SKM-1 (cell line): ENCODE results near the gene PNPT1.
"Not testable (repeated sequence)": the region's sequence is repeated elsewhere in the genome, so short reads cannot be mapped to it uniquely, and the experiment has no call there.

Experiments
- DNase-seq: peaks from one replicate; lab custom pipeline; 2025; ENCODE audit not compliant: unreplicated experiment; lab: John Stamatoyannopoulos, UW

Gene PNPT1

GRCh38 chr2:55598056-55598795 is 95.4 kb downstream of the PNPT1 start:
- DNase-seq: no peak

GRCh38 chr2:55596795-55597194 is 96.8 kb downstream of the PNPT1 start:
- not testable (repeated sequence) for DNase-seq

- no peak for DNase-seq
These were observed 98.1 kb downstream of the PNPT1 start for GRCh38 chr2:55595536-55595935.

DNA sequence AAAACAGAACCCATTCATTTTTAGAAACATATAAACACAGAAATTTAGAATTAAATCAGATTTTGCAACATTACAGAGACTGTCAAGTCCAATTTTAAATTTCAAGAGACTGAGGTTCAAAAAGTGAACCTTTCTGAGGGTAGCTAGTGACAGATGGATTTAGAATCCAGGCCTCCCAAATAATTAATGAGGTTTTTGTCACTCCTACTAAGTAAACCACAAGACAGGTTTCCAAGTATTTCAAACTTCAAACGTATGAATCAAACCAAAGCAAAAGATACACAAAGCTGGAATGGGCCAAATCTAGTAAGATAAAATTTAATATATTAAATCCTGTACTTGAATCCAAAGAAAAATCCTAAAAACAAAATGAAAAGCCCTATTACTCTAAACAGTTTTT is 101.5 kb downstream of the PNPT1 start:
- DNase-seq: no peak

- no peak for DNase-seq
These were observed 102.7 kb downstream of the PNPT1 start for GRCh38 chr2:55590810-55591440.

GRCh38 chr2:55585451-55586080 is 108.1 kb downstream of the PNPT1 start:
- DNase-seq: no peak
